MG63 (cell line): Measurements from ENCODE around the gene PTPRM. TPM values are rescaled to one million over a fixed set of nuclear protein-coding genes. Genes with fewer than 3 reads are reported as not detected.

Source experiments
- DNase-seq: peaks from one replicate; pipeline ENCODE4 v3.0.0-alpha.2; 2020
- H3K27me3 ChIP-seq: fragments of 250-450 bp; sonication (Bioruptor Pico); 2 replicates; pipeline ENCODE4 v1.5.1; 2020; ENCODE audit warnings: mild to moderate bottlenecking, moderate library complexity
- H3K36me3 ChIP-seq: fragments of 250-450 bp; sonication (Bioruptor Pico); 2 replicates; pipeline ENCODE4 v1.5.1; 2020; ENCODE audit warnings: mild to moderate bottlenecking, moderate library complexity
- H3K4me3 ChIP-seq: fragments of 250-450 bp; sonication (Bioruptor Pico); 2 replicates; pipeline ENCODE4 v1.5.1; 2020; ENCODE audit warnings: mild to moderate bottlenecking, moderate library complexity
- H3K9me3 ChIP-seq: fragments of 250-450 bp; sonication (Bioruptor Pico); 2 replicates; pipeline ENCODE4 v1.5.1; 2020; ENCODE audit warnings: mild to moderate bottlenecking, moderate library complexity
- total RNA-seq: library from RNA; depleted of rRNA; stranded (reverse); fragments of >200 nt; shearing (Covaris generic); gene quantifications from 2 replicates; pipeline ENCODE4 v1.2.3, GENCODE V29; 2014; ENCODE audit warnings: low replicate concordance

Gene PTPRM
- total RNA-seq, 1 experiment from 2014 or later = 13.2 TPM

- H3K36me3 ChIP-seq = no peaks in the 10 kb centered on the region
- H3K27me3 ChIP-seq = no peaks in the 10 kb centered on the region
- H3K9me3 ChIP-seq = peaks cover 10% of the 10 kb centered on the region
- H3K4me3 ChIP-seq = no peak overlapping the region
- DNase-seq = no peak
Measured at GRCh38 chr18:8406868-8407250, 839.7 kb downstream of the PTPRM start.

- Histone ChIP-seq H3K9me3 (peaks cover 12% of the 10 kb centered on the region), H3K4me3 (no peak overlapping the region), H3K36me3 (no peaks in the 10 kb centered on the region), H3K27me3 (no peaks in the 10 kb centered on the region)
- no peak for DNase-seq
Measured at GRCh38 chr18:8409151-8409550, 842.0 kb downstream of the PTPRM start.

- H3K36me3 ChIP-seq = no peaks in the 10 kb centered on the region
- no peaks in the 10 kb centered on the region for H3K27me3 ChIP-seq
- no peak for DNase-seq
- no peak overlapping the region for H3K4me3 ChIP-seq
- H3K9me3 ChIP-seq = peaks cover 12% of the 10 kb centered on the region
Measured at GRCh38 chr18:8411492-8411891, 844.4 kb downstream of the PTPRM start.

GRCh38 chr18:8412117-8412516 lies 845.0 kb downstream of the PTPRM start:
- Histone ChIP-seq H3K9me3 (peaks cover 12% of the 10 kb centered on the region), H3K27me3 (no peaks in the 10 kb centered on the region), H3K4me3 (no peak overlapping the region), H3K36me3 (no peaks in the 10 kb centered on the region)
- no peak for DNase-seq

- Histone ChIP-seq H3K4me3 (no peak overlapping the region), H3K9me3 (peaks cover 12% of the 10 kb centered on the region), H3K36me3 (no peaks in the 10 kb centered on the region), H3K27me3 (no peaks in the 10 kb centered on the region)
- DNase-seq = no peak
Measured at GRCh38 chr18:8413189-8413588, 846.1 kb downstream of the PTPRM start.

GRCh38 chr18:8413751-8414150 lies 846.6 kb downstream of the PTPRM start:
- DNase-seq = no peak
- Histone ChIP-seq H3K36me3 (no peaks in the 10 kb centered on the region), H3K27me3 (no peaks in the 10 kb centered on the region), H3K4me3 (no peak overlapping the region), H3K9me3 (peaks cover 12% of the 10 kb centered on the region)

- H3K27me3 ChIP-seq = no peaks in the 10 kb centered on the region
Measured at GRCh38 chr18:8416212-8417019, 849.3 kb downstream of the PTPRM start.

GRCh38 chr18:8422391-8422790 lies 855.3 kb downstream of the PTPRM start:
- Histone ChIP-seq H3K4me3 (no peak overlapping the region), H3K36me3 (no peaks in the 10 kb centered on the region), H3K27me3 (no peaks in the 10 kb centered on the region), H3K9me3 (no peaks in the 10 kb centered on the region)
- no peak for DNase-seq

More at GRCh38 chr18:8416212-8417019, 849.3 kb downstream of the PTPRM start:
- Histone ChIP-seq H3K9me3 (peaks cover 6% of the 10 kb centered on the region), H3K36me3 (no peaks in the 10 kb centered on the region), H3K4me3 (no peak overlapping the region)
- DNase-seq = no peak

GRCh38 chr18:8423051-8423557 lies 856.0 kb downstream of the PTPRM start:
- Histone ChIP-seq H3K9me3 (no peaks in the 10 kb centered on the region), H3K27me3 (no peaks in the 10 kb centered on the region), H3K36me3 (no peaks in the 10 kb centered on the region), H3K4me3 (no peak overlapping the region)
- peak; percentile 43 for DNase-seq

- Histone ChIP-seq H3K36me3 (no peaks in the 10 kb centered on the region), H3K27me3 (no peaks in the 10 kb centered on the region), H3K4me3 (no peak overlapping the region), H3K9me3 (no peaks in the 10 kb centered on the region)
- no peak for DNase-seq
Measured at GRCh38 chr18:8424481-8424880, 857.4 kb downstream of the PTPRM start.

GRCh38 chr18:8424917-8425725 lies 858.0 kb downstream of the PTPRM start:
- Histone ChIP-seq H3K27me3 (no peaks in the 10 kb centered on the region), H3K9me3 (no peaks in the 10 kb centered on the region), H3K36me3 (no peaks in the 10 kb centered on the region), H3K4me3 (no peak overlapping the region)
- peak; percentile 87 for DNase-seq

GRCh38 chr18:8426401-8426800 lies 859.3 kb downstream of the PTPRM start:
- Histone ChIP-seq H3K4me3 (no peak overlapping the region), H3K27me3 (no peaks in the 10 kb centered on the region), H3K9me3 (no peaks in the 10 kb centered on the region), H3K36me3 (no peaks in the 10 kb centered on the region)
- DNase-seq = no peak

GRCh38 chr18:8427339-8427738 lies 860.2 kb downstream of the PTPRM start:
- no peak for DNase-seq
- Histone ChIP-seq H3K4me3 (no peak overlapping the region), H3K27me3 (no peaks in the 10 kb centered on the region), H3K36me3 (no peaks in the 10 kb centered on the region), H3K9me3 (no peaks in the 10 kb centered on the region)

GRCh38 chr18:8428951-8429350 lies 861.8 kb downstream of the PTPRM start:
- no peaks in the 10 kb centered on the region for H3K9me3 ChIP-seq
- H3K4me3 ChIP-seq = no peak overlapping the region
- DNase-seq = no peak
- no peaks in the 10 kb centered on the region for H3K36me3 ChIP-seq
- H3K27me3 ChIP-seq = no peaks in the 10 kb centered on the region

- Histone ChIP-seq H3K4me3 (no peak overlapping the region), H3K9me3 (no peaks in the 10 kb centered on the region), H3K36me3 (no peaks in the 10 kb centered on the region), H3K27me3 (no peaks in the 10 kb centered on the region)
- no peak for DNase-seq
Measured at GRCh38 chr18:8431036-8431435, 863.9 kb downstream of the PTPRM start.

- no peak for DNase-seq
- Histone ChIP-seq H3K36me3 (no peaks in the 10 kb centered on the region), H3K4me3 (no peak overlapping the region), H3K9me3 (no peaks in the 10 kb centered on the region), H3K27me3 (no peaks in the 10 kb centered on the region)
Measured at GRCh38 chr18:8433323-8433722, 866.2 kb downstream of the PTPRM start.

- no peak overlapping the region for H3K4me3 ChIP-seq
- DNase-seq = no peak
- no peaks in the 10 kb centered on the region for H3K27me3 ChIP-seq
- H3K9me3 ChIP-seq = no peaks in the 10 kb centered on the region
- H3K36me3 ChIP-seq = no peaks in the 10 kb centered on the region
Measured at GRCh38 chr18:8433771-8434170, 866.7 kb downstream of the PTPRM start.
